CD4-positive, alpha-beta T cell treated with Interleukin-21 for 1 hour (primary cell): ENCODE results near the gene P4HA1.
"Not testable (repeated sequence)": the region's sequence is repeated elsewhere in the genome, so short reads cannot be mapped to it uniquely, and the experiment has no call there.

Source experiments
- DNase-seq: peaks from one replicate; pipeline ENCODE4 v3.0.0-alpha.2; 2020

The P4HA1 gene

GRCh38 chr10:73096449-73097304 lies at the start of gene P4HA1:
Gene P4HA1, minus strand, starts transcription at chr10:73096866. Its CDS starts 21,983 bp downstream, at chr10:73074883.
- DNase-seq, result peak; percentile 99

- DNase-seq, result no peak
These were observed 44.9 kb upstream of the P4HA1 start for GRCh38 chr10:73141603-73142002.

- DNase-seq, result no peak
These were observed 42.6 kb upstream of the P4HA1 start for GRCh38 chr10:73139251-73139650.

DNA sequence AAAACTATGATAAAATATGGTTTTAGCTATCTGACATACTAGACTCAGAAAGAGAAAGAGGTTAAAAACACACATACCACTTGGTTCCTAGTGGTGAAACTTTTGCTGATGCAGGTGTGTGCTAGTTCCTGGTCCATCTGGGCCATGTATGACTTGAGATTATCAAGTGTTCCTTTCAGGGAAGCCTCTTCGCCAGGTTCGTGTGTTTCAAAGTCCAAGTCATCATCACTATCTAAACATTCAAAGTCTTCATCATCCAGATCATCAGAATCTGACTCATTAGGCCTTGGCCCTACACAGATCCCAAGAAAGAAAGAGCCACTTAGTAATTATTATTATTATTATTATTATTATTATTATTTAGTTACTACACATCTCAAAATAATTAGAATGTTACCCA lies 40.0 kb upstream of the P4HA1 start:
- DNase-seq, result no peak

DNA sequence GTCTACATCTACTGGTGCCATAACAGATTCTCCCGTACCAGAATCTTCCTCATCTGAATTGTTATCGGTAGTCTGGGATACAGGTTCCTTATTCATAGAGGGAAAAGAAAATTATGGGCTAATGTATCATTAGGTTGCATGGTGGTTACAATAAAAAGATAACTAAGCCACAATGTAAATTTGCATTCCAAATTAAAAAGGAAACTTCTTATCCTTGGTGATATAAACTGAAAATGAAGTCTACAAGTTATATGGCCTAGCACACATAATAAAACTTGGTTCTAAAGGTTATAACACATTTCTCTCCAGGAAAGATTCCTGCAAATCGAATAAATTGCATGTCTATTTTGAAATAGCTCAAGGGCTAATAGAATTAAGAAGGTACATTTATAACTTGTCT lies 38.1 kb upstream of the P4HA1 start:
- no peak for DNase-seq

DNA sequence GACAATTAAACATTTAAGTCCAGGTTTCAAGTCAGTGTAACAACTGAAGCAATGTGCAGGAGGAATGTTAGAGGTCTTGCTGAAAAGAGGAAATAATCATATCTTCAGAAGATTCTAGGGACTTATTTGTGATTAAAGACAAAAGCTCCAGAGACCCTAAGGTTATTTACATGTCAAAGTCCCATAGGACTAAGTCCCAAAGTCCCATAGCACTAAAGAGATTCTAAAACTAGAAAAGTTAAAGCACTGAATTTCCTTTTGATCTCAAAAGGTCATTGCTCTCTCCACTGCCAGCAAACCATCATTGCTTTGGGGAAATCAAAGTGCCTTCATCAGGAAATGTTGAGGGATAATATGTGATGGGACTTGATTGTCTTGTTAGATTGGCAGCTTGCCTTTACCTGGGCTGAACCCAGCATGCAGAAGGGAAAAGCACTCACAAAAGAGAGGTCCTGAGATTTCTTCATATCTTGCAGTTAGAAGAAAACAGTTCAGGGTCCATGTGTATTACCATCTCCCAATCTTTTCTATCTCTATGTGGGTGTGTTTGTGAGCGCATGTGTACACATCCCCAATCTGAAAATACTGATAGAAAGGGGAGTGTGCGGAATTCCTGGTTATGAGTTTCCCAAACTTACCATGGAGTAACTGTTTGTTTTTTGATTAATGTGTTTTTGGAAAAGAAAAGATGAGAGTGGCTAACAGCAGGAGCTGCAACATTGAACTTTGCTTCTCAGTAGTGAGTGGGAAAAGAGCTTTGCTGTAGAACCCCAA lies 35.4 kb upstream of the P4HA1 start:
- no peak for DNase-seq

- DNase-seq, result no peak
These were observed 34.6 kb upstream of the P4HA1 start for GRCh38 chr10:73131301-73131700.

GRCh38 chr10:73126343-73126742 lies 29.7 kb upstream of the P4HA1 start:
- DNase-seq, result no peak

- no peak for DNase-seq
These were observed 23.3 kb upstream of the P4HA1 start for GRCh38 chr10:73119952-73120351.

DNA sequence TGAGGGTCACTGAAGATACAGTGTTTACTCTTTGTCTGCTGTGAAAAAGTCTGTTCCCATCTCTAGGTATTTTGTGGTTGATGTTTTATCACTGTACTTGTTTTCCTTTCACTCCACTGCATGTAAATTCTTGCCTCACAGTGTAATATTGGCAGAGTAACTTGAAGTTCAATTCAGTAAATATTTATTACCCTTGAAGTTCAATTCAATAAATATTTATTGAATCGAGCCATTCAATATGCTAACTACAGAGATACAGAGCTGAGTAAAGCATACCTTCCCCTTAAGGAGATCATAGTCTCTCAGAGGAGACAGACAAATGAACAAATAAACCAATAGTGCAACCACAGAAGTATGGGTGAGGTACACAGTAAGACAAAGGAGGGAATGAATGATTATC lies 22.8 kb upstream of the P4HA1 start:
- no peak for DNase-seq

DNA sequence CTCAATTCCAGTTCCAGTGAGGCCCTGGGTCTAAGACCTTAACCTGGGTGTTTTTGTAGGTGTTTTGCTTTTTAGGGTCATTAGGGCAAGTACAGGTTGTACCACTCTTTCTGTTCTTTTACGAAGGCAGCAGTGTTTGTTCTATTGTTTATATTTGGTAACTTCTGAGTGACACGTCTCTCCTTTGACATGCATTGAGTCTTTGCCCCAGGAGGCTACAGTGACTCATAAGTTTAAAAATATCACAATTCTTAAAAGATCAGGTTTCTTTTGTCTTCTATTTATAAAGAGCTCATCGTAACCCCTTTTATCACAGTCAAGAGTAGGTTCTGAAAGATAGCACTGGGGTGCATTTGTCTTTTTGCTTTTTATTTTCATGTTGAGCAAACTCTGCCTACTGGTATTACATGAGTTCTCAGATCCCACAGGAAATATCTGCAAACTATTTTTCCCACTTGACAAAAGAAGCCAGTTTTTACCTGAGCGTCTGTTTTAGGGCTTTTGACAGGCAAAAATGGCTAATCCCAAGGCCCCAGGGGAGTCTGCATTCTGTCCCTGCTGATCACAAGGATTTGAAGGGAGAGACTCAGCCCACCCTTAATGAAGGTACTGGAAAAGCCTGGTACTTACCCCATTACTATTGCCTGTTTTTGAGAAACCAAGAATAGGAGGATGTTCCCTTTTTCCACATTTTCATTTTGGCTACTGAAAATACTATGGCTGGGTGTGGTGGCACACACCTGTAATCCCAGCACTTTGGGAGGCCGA lies 21.5 kb upstream of the P4HA1 start:
- no peak for DNase-seq

GRCh38 chr10:73116017-73116416 lies 19.4 kb upstream of the P4HA1 start:
- DNase-seq, result no peak

DNA sequence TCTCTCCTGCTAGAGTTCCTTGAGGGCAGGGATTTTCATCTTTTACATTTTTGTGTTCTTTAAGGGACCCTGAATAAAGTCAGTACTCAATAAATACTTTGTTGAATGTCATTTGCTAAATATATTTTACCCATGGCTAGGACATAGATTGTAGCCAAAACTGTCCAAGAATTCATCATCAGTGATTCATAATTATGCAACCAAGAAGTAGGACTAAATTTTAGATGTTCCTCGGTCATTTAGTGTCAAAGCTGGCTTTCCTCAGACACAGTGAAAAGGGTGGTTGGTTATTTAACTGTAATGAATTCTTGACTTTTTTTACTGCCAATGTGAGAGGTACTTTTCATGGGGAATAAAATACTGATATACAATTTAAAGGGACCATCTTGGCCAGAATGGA lies 16.9 kb upstream of the P4HA1 start:
- no peak for DNase-seq

- DNase-seq, result not testable (repeated sequence)
These were observed 15.4 kb upstream of the P4HA1 start for GRCh38 chr10:73112032-73112431.

DNA sequence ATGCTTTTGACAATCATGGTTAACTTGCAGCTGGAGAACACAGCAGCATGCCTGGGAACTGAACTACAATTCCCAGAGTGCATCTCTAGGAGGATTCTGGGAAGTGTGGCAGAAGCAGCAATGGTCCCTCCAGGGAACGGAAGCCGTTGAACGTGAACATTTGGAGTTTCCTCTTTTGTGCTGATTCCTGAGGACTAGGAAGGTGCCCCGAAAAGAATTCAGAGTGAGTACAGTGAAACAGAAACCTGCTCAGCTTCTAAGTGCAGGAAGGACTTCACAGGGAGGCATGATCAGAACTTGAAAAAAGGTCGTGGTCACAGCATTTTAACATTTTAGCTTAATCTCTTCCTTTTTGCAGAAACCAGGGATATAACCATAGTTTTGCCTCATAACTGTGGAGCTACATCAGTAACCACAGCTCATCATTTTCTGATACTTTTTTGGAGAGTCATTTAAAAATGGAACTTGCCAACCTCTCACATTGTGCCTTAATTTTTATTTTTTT lies 13.7 kb upstream of the P4HA1 start, which contains the start of gene NUDT13:
NUDT13 (plus strand) TSS at position 111 of the 505 bp plus-strand sequence. CDS start 3,911 bp downstream, outside the sequence.
- DNase-seq, result peak; percentile 78

GRCh38 chr10:73109248-73109652 lies 12.6 kb upstream of the P4HA1 start:
- not testable (repeated sequence) for DNase-seq

DNA sequence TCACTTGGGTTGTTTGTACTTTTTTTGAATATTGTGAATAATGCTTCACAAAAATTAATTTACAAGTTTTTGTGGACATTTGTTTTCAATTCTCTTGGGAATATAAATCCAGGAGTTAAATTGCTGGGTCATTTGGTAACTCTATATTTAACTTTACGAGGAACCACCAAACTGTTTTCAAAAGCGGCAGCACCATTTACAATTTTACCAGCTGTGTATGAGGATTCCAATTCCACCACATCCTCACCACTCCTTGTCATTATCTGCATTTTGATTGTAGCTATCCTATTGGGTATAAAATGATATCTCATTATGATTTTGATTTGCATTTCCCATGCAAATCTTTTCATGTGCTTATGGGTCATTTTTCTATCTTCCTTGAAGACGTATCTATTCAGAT lies 9.6 kb upstream of the P4HA1 start:
- no peak for DNase-seq

GRCh38 chr10:73099141-73099540 lies 2.5 kb upstream of the P4HA1 start:
- no peak for DNase-seq

DNA sequence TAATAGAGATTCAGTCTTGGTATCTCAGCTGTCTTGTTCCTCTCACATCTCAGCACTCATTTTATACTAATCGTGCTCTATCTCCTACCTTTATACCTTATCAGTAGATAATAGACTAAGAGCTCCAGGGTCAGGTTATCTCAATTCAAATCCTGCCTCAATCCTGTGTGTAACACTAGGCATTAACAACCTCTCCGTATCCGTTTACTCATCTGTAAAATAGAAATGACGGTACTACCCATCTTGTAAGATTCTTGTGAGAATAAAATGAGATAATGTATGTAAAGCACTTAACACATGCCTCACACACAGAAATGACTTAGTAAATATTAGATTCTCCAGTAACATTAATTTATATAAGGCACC lies 622 bp upstream of the P4HA1 start:
- no peak for DNase-seq

GRCh38 chr10:73096041-73096448 lies 621 bp downstream of the P4HA1 start:
- peak; percentile 73 for DNase-seq

- DNase-seq, result peak; percentile 56
These were observed 1.1 kb downstream of the P4HA1 start for GRCh38 chr10:73095481-73096021.

- DNase-seq, result no peak
These were observed 1.6 kb downstream of the P4HA1 start for GRCh38 chr10:73094986-73095480.
